Karpas-422 (cell line): ENCODE measurements around the gene RABEP1. TPM values are rescaled to one million over a fixed set of nuclear protein-coding genes. Genes with fewer than 3 reads are reported as not detected.
"Not testable (repeated sequence)": the region's sequence is repeated elsewhere in the genome, so short reads cannot be mapped to it uniquely, and the experiment has no call there.

Experiments used
- DNase-seq: peaks from one replicate; pipeline ENCODE4 v3.0.0-alpha.2; 2015
- H2AFZ ChIP-seq: fragments of 200-600 bp; sonication (generic); 2 replicates; pipeline ENCODE4 v1.6.1; 2014; ENCODE audit warnings: antibody characterized with exemption, low read length, mixed read lengths
- H3K27ac ChIP-seq: fragments of 200-600 bp; sonication (generic); 2 replicates; pipeline ENCODE4 v1.5.1; 2014; ENCODE audit warnings: mild to moderate bottlenecking, low read length, moderate library complexity
- H3K27me3 ChIP-seq: fragments of 200-600 bp; sonication (generic); 2 replicates; pipeline ENCODE4 v1.6.1; 2014; ENCODE audit warnings: low read length, mixed read lengths
- H3K36me3 ChIP-seq: fragments of 200-600 bp; sonication (generic); 2 replicates; pipeline ENCODE4 v1.6.1; 2014; ENCODE audit warnings: low read length, mixed read lengths; ENCODE audit not compliant: insufficient read depth
- H3K4me1 ChIP-seq: fragments of 200-600 bp; sonication (generic); 2 replicates; pipeline ENCODE4 v1.6.1; 2014; ENCODE audit warnings: mild to moderate bottlenecking, low read length, mixed read lengths
- H3K4me2 ChIP-seq: fragments of 200-600 bp; sonication (generic); 2 replicates; pipeline ENCODE4 v1.6.1; 2014; ENCODE audit warnings: low read length, low read depth, mild to moderate bottlenecking; ENCODE audit not compliant: poor library complexity, severe bottlenecking
- H3K4me3 ChIP-seq: fragments of 200-600 bp; sonication (generic); 2 replicates; pipeline ENCODE4 v1.5.1; 2014; ENCODE audit warnings: mild to moderate bottlenecking, antibody characterized with exemption, low read length, mixed read lengths
- H3K79me2 ChIP-seq: fragments of 200-600 bp; sonication (generic); 2 replicates; pipeline ENCODE4 v1.6.1; 2014; ENCODE audit warnings: mild to moderate bottlenecking, low read length, mixed read lengths
- H3K9ac ChIP-seq: fragments of 200-600 bp; sonication (generic); 2 replicates; pipeline ENCODE4 v1.6.0; 2014; ENCODE audit warnings: low read length
- H3K9me2 ChIP-seq: fragments of 200-600 bp; sonication (generic), shearing (Covaris generic); replicated peaks from 2 replicates; pipeline ENCODE4 v1.6.0; 2014; ENCODE audit warnings: mild to moderate bottlenecking, low read length, moderate library complexity; ENCODE audit not compliant: insufficient read depth
- H3K9me3 ChIP-seq: fragments of 300-700, 200-600 bp; sonication (generic); 2 replicates; pipeline ENCODE4 v1.6.1; 2014; ENCODE audit warnings: low read length, mixed read lengths
- H4K20me1 ChIP-seq: fragments of 200-600 bp; sonication (generic); 2 replicates; pipeline ENCODE4 v1.6.1; 2014; ENCODE audit warnings: mild to moderate bottlenecking, antibody characterized with exemption, low read length, low read depth; ENCODE audit not compliant: insufficient read depth
- total RNA-seq: library from RNA; depleted of rRNA; stranded (reverse); fragments of >200 nt; shearing (Covaris generic); gene quantifications from 2 replicates; pipeline ENCODE4 v1.2.3, GENCODE V29; 2014; ENCODE audit warnings: low replicate concordance; rRNA removed

The RABEP1 gene, protein sequence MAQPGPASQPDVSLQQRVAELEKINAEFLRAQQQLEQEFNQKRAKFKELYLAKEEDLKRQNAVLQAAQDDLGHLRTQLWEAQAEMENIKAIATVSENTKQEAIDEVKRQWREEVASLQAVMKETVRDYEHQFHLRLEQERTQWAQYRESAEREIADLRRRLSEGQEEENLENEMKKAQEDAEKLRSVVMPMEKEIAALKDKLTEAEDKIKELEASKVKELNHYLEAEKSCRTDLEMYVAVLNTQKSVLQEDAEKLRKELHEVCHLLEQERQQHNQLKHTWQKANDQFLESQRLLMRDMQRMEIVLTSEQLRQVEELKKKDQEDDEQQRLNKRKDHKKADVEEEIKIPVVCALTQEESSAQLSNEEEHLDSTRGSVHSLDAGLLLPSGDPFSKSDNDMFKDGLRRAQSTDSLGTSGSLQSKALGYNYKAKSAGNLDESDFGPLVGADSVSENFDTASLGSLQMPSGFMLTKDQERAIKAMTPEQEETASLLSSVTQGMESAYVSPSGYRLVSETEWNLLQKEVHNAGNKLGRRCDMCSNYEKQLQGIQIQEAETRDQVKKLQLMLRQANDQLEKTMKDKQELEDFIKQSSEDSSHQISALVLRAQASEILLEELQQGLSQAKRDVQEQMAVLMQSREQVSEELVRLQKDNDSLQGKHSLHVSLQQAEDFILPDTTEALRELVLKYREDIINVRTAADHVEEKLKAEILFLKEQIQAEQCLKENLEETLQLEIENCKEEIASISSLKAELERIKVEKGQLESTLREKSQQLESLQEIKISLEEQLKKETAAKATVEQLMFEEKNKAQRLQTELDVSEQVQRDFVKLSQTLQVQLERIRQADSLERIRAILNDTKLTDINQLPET
- 16.2 and 20.3 TPM in 2 replicates for total RNA-seq

DNA sequence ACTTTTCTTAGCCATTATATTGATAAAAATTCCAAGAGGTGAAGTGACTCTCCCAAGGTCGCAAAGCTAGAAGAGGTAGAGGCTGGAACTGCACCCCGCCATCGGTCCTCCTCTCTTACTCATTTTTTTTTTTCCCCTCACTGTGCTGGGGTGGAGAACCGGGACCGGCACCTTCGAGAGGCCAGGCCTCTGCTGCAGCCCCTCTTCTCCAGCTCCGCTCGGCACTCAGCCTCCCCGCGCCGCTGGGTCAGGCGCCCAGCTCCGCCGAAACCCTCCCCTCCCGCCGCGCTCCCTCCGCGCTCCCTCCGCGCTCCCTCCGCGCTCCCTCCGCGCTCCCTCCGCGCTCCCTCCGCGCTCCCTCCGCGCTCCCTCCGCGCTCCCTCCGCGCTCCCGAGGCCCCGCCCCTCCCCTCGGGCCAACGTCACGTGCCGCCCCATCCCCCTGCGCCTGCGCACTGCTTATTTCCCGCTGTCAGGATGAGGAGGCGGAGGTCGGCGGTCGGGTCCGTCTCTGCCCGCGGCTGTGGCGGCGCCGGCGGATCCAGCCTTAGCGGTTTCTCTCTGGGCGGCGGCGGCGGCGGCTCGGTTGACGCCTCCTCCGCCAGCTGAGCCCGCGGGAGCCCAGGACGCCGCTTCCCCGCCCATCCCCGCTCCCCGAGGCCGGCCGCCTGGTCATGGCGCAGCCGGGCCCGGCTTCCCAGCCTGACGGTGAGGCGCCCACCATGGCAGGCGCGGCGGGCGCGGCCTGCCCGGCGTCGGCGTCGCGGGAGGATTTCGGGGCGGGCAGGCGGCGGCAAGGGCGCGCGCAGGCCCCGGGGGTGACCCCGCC is at the start of gene RABEP1:
Gene RABEP1 (plus strand): TSS at position 471 of the 828 bp plus-strand sequence. CDS start 203 bp downstream, at position 674.
- Histone ChIP-seq H3K79me2 (peaks cover 45% of the 10 kb centered on the region), H2AFZ (peak within 1 kb of the TSS; percentile 69), H3K27ac (peak within 1 kb of the TSS; percentile 43), H3K9me2 (no peaks in the 10 kb centered on the region), H3K4me2 (peak within 1 kb of the TSS; percentile 96), H3K9me3 (no peaks in the 10 kb centered on the region), H3K4me1 (peaks cover 38% of the 10 kb centered on the region), H3K4me3 (peak within 1 kb of the TSS; percentile 99), H3K36me3 (peaks cover 14% of the 10 kb centered on the region), H4K20me1 (peaks cover 24% of the 10 kb centered on the region; the same call in 1 of the 2 replicates), H3K9ac (peak within 1 kb of the TSS; percentile 88), H3K27me3 (no peaks in the 10 kb centered on the region)
- DNase-seq, result peak; percentile 97

DNA sequence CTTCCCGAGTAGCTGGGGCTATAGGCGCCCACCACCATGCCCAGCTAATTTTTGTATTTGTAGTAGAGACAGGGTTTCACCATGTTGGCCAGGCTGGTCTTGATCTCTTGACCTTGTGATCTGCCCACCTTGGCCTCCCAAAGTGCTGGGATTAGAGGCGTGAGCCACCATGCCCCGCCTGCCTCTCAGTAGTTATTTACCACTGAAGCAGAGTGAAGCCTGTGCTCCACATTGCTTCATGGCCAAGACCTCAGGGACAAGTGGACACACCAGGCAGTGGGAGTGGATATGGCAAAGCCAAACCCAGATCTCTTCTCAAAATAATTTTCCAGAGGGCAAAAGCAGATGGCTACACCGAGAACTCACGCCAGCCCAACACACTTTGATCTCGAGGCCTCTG is 48.6 kb upstream of the RABEP1 start:
- H2AFZ ChIP-seq, H3K27ac ChIP-seq, H3K9ac ChIP-seq, H4K20me1 ChIP-seq, H3K4me2 ChIP-seq, H3K9me3 ChIP-seq, H3K27me3 ChIP-seq, H3K4me1 ChIP-seq, DNase-seq, H3K4me3 ChIP-seq, H3K9me2 ChIP-seq, H3K79me2 ChIP-seq, H3K36me3 ChIP-seq: not testable (repeated sequence)

DNA sequence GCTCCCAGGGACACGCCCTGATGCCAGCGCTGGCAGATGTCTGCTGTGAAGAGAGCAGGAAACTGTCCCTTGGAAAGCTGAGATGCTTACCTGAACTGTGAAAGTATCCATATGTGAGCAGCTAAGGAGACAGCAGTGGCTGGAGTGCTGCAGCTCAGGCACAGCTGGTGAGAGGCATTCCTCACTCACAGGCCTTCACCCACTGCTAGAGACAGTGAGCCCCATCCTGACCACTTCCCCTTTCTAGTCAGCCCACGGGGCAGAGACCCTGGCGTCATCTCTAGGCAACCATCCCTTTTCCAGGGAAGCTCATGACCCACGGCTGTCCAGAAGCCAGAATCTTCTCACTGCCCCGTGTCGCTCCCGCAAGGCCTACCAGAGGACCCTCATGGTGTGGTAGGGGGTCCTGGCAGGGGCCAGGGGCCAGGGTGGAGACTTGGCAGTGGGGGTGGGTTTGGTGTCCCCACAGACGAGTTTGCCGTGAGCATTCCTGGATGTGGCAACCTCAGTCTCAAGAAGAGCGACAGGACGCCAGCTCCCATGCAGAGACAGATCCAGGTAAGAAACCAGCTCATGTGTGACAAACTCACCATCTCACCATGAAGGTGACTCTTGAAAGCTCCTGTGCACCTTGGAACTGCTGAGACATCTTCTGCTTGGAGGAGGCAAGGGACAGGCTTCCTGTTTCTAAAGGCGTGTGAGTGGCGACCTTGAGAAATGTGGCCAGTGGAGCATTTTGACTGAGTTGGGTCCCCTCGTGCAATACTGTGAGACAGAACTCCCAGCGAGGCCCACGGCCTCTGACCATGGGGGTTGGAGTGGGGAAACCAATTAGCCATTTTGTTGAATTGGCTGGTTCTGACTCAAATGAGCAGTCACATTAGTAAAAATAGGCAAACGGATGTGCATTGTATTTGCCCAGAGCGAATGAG is 47.2 kb upstream of the RABEP1 start, which contains the start of gene SCIMP:
Gene SCIMP (minus strand): TSS at position 216 of the 932 bp plus-strand sequence. CDS start 105 bp downstream, at position 111.
- Histone ChIP-seq H4K20me1 (no peaks in the 10 kb centered on the region), H3K4me1 (peaks cover 7% of the 10 kb centered on the region), H3K27ac (no peak within 1 kb of the TSS), H3K79me2 (no peaks in the 10 kb centered on the region), H3K9me2 (no peaks in the 10 kb centered on the region), H3K9ac (no peak within 1 kb of the TSS), H3K27me3 (no peaks in the 10 kb centered on the region; the same call in 1 of the 2 replicates), H3K36me3 (no peaks in the 10 kb centered on the region), H3K4me3 (no peak within 1 kb of the TSS), H2AFZ (0 out of 2 replicates have a peak within 1 kb of the TSS, but pooled peaks have one; percentile 56), H3K9me3 (peaks cover 6% of the 10 kb centered on the region; the same call in 1 of the 2 replicates), H3K4me2 (no peak within 1 kb of the TSS)
- DNase-seq, result peak; percentile 47

DNA sequence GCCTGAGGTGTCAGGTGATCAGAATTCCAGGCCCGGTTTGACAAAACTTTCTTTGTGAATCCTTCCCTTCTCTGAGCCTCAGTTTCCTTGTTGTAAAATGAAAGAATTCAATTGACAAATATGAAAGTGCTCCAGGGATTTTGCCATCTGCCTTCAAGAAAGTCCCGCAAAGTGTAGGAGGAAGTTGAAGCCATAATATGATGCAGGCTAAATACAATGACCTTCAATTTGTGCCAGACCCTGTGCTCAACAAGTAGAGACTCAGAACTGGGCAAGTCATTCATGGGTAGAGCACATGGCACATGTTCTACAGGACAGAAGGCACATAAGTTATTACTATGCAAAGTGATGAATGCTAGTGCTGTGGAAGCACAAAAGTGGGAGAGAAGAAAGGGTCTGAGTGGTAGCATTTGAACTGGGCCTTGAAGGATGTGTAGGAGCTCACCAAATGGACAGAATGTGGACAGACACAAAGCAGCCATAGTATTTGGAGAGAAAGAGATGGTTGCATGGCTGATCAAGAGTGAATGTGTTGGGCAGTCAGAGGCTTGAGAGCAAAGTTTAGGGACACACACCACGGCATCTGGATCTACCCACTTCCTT is 45.0 kb upstream of the RABEP1 start:
- Histone ChIP-seq H3K9ac (no peak overlapping the region), H3K27ac (no peak overlapping the region), H3K4me2 (no peak overlapping the region), H3K4me3 (no peak overlapping the region), H3K9me2 (no peaks in the 10 kb centered on the region), H4K20me1 (no peaks in the 10 kb centered on the region), H3K9me3 (peaks cover 6% of the 10 kb centered on the region; the same call in 1 of the 2 replicates), H3K79me2 (no peaks in the 10 kb centered on the region), H2AFZ (no peak overlapping the region), H3K36me3 (no peaks in the 10 kb centered on the region), H3K27me3 (no peaks in the 10 kb centered on the region; the same call in 1 of the 2 replicates), H3K4me1 (peaks cover 12% of the 10 kb centered on the region)
- no peak for DNase-seq

DNA sequence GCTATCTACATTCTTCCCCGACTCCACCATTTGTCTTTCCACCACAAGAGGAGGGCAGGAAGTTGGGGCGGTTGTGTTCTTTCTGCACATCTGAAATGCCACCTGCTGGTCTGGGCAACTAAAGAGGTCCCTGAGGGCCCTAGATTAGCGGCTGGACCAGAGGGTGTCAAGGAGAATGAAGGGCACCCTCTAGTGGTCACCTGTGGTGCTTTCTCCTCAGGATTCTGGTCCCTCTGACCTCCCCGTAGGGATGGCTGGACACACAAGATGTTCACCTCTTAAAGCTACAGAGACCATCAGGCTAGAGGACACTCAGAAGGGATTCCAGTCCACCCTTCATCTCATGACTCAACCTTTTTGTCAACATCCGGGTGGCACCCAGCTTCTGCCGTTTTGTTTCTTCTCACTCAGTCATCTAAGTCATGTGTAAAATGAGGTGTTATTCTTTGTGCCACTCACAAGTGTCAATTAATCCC is 44.5 kb upstream of the RABEP1 start:
- H2AFZ ChIP-seq, result no peak overlapping the region
- no peak overlapping the region for H3K4me2 ChIP-seq
- H3K4me1 ChIP-seq, result peaks cover 17% of the 10 kb centered on the region
- H3K79me2 ChIP-seq, result no peaks in the 10 kb centered on the region
- H3K9me2 ChIP-seq, result no peaks in the 10 kb centered on the region
- no peak overlapping the region for H3K4me3 ChIP-seq
- no peaks in the 10 kb centered on the region for H3K36me3 ChIP-seq
- no peaks in the 10 kb centered on the region; the same call in 1 of the 2 replicates for H3K27me3 ChIP-seq
- H3K9ac ChIP-seq, result no peak overlapping the region
- peaks cover 6% of the 10 kb centered on the region; the same call in 1 of the 2 replicates for H3K9me3 ChIP-seq
- H3K27ac ChIP-seq, result no peak overlapping the region
- DNase-seq, result peak; percentile 88
- H4K20me1 ChIP-seq, result no peaks in the 10 kb centered on the region

DNA sequence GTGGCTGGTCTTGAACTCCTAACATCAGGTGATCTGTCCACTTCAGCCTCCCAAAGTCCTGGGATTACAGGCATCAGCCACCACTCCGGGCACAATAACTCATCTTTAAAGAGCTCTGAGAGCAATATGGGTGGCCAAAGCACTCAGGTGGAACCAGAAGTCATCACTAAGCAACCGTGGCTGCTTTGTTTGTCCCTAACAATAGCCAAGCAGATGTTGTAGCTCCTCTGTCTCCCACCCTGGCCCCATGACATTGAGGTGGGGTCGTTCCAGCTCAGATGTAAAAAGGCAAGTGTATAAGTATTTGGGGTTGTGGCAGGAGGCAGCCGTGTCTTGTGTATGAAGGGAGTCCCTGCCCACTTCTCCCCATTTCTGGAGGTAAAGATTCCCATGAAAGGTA is 43.8 kb upstream of the RABEP1 start:
- H3K79me2 ChIP-seq, result no peaks in the 10 kb centered on the region
- H2AFZ ChIP-seq, result no peak overlapping the region
- H4K20me1 ChIP-seq, result no peaks in the 10 kb centered on the region
- no peak overlapping the region for H3K27ac ChIP-seq
- H3K4me2 ChIP-seq, result no peak overlapping the region
- no peak overlapping the region for H3K9ac ChIP-seq
- H3K4me3 ChIP-seq, result no peak overlapping the region
- no peak for DNase-seq
- H3K9me3 ChIP-seq, result peaks cover 6% of the 10 kb centered on the region; the same call in 1 of the 2 replicates
- H3K4me1 ChIP-seq, result peaks cover 24% of the 10 kb centered on the region
- H3K9me2 ChIP-seq, result no peaks in the 10 kb centered on the region
- H3K36me3 ChIP-seq, result no peaks in the 10 kb centered on the region
- no peaks in the 10 kb centered on the region; the same call in 1 of the 2 replicates for H3K27me3 ChIP-seq
